ENCODE data around the gene PIWIL4.
A peak's percentile ranks its signal among the peaks of the same experiment; 100 is the strongest.

Gene PIWIL4

DNA sequence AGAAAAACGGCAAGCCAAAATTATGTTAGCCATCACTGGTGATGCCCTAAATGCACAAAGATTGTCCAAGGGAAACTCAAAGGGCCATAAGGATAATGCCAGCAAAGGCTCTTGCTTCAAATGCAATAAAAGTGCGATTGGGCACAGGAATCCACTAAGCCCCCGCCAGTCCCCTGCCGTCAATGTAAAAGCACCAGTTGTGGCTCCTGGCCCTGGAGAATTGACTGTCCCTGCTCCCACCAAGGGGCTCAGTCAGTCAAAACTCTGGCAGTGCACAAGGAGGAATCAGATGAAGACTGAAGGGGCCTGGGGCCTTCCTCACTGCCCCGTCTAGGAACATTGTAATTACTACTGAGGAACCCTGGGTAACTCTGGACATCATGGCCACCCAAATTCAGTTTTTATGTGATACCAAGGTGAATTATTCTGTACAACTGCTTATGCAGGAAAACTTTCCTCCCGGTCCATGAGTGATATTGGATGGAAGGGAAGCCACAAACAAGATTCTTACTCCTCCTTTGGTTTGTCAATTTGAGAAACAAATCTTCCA, 85.6 kb downstream of the PIWIL4 start:
- no peak for DNase-seq (ENCODE audit: low read depth)
- no peak overlapping the region for H3K4me3 ChIP-seq (ENCODE audit: low read depth, low read length)
- TF ChIP-seq, protein P1, sequence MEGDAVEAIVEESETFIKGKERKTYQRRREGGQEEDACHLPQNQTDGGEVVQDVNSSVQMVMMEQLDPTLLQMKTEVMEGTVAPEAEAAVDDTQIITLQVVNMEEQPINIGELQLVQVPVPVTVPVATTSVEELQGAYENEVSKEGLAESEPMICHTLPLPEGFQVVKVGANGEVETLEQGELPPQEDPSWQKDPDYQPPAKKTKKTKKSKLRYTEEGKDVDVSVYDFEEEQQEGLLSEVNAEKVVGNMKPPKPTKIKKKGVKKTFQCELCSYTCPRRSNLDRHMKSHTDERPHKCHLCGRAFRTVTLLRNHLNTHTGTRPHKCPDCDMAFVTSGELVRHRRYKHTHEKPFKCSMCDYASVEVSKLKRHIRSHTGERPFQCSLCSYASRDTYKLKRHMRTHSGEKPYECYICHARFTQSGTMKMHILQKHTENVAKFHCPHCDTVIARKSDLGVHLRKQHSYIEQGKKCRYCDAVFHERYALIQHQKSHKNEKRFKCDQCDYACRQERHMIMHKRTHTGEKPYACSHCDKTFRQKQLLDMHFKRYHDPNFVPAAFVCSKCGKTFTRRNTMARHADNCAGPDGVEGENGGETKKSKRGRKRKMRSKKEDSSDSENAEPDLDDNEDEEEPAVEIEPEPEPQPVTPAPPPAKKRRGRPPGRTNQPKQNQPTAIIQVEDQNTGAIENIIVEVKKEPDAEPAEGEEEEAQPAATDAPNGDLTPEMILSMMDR (conservative IDR thresholded peaks at IDR 0.05; ENCODE audit: low read depth, low read length), result no peak

DNA sequence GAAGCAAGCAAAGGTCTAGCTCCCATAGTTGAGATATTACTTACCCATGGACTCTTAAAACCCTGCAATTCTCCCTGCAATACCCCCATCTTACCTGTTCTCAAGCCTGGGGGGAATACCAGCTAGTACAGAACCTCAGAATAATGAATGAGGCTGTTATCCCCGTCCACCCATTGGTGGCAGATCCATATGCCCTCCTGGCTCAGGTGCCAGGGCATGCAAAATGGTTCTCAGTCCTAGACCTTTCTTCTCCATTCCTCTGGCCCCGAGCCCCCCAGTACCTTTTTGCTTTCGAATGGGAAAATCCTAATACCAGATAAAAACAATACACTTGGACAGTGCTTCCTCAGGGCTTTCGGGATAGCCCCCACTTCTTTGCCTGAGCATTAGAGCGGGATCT, 86.4 kb downstream of the PIWIL4 start:
- no peak overlapping the region for H3K4me3 ChIP-seq (ENCODE audit: low read depth, low read length)
- no peak for DNase-seq (ENCODE audit: low read depth)
- TF ChIP-seq, protein P1 (conservative IDR thresholded peaks at IDR 0.05; ENCODE audit: low read depth, low read length), result no peak

- no peak for DNase-seq (ENCODE audit: low read depth)
- TF ChIP-seq, protein P1 (conservative IDR thresholded peaks at IDR 0.05; ENCODE audit: low read depth, low read length), result no peak
Observed at GRCh38 chr11:94654201-94654600, 87.0 kb downstream of the PIWIL4 start.

GRCh38 chr11:94655291-94655690, 88.1 kb downstream of the PIWIL4 start:
- H3K4me3 ChIP-seq (ENCODE audit: low read depth, low read length), result no peak overlapping the region
- no peak for DNase-seq (ENCODE audit: low read depth)
- TF ChIP-seq, protein P1 (conservative IDR thresholded peaks at IDR 0.05; ENCODE audit: low read depth, low read length), result no peak

More at GRCh38 chr11:94654201-94654600, 87.0 kb downstream of the PIWIL4 start:
- no peak overlapping the region for H3K4me3 ChIP-seq (ENCODE audit: low read depth, low read length)

DNA sequence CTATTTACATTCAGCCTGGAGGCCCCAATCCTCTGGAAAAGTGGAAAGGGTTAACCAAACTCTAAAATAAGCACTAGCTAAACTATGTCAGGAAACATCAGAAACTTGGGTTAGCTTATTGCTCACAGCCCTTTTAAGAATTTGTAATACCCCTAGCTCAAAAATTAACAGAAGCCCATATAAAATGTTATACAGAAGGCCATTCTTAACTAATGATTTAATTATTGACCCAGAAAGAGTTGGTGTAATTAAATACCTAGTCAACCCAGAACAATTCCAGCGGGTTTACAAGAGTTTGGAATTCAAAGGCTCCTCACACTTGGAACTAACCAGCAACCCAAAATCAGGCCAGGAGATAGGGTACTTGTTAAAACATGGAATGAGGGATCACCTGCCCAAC, 88.8 kb downstream of the PIWIL4 start:
- TF ChIP-seq, protein P1 (conservative IDR thresholded peaks at IDR 0.05; ENCODE audit: low read depth, low read length), result no peak
- H3K4me3 ChIP-seq (ENCODE audit: low read depth, low read length), result no peak overlapping the region
- no peak for DNase-seq (ENCODE audit: low read depth)

DNA sequence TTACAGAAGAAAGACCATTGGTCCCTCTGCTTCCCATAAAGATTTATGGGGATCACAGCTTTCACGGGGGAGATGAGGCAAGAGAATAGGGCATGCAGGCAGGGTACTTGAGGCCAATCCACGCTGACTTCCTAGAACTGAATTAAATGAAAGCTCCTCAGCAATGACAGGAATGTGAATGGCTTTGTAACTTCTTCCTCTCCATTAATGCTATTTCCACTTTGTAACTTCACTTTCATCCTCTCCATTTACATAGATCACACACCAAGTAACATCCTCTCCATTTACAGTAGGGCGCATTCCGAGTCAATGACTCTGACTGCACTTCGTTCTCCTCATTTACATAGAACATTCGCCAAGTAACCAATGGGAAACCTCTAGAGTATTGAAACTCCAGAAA, 89.8 kb downstream of the PIWIL4 start:
- DNase-seq (ENCODE audit: low read depth), result peak; percentile 26
- TF ChIP-seq, protein P1 (conservative IDR thresholded peaks at IDR 0.05; ENCODE audit: low read depth, low read length), result no peak
- no peak overlapping the region for H3K4me3 ChIP-seq (ENCODE audit: low read depth, low read length)

DNA sequence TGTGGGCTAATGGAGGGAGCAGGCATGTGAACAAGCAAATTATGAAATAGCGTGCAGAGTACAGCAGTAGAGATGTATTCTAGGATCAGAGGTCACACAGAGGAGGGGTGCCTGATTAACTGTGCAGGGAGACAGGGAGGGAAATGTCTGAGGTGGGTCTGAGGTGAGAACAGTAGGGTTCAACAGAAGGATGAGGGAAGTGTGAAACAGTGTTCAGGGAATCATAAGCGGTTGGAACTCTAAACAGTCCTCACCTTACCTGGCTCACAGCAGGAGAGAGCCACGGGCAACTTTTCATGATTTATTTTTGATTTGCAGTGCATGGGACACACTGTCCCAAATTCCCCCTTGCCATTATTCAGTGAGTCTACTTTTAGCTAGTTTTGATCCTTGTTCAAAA, 90.5 kb downstream of the PIWIL4 start:
- TF ChIP-seq, protein P1 (conservative IDR thresholded peaks at IDR 0.05; ENCODE audit: low read depth, low read length), result no peak
- no peak for DNase-seq (ENCODE audit: low read depth)
- H3K4me3 ChIP-seq (ENCODE audit: low read depth, low read length), result no peak overlapping the region
